NCI-H526 (cell line): ENCODE data around the gene EPAS1.

ENCODE experiments used
- DNase-seq, 2 experiments: peaks; one replicate each; lab custom pipeline; 2025; lab: John Stamatoyannopoulos, UW

The EPAS1 gene

DNA sequence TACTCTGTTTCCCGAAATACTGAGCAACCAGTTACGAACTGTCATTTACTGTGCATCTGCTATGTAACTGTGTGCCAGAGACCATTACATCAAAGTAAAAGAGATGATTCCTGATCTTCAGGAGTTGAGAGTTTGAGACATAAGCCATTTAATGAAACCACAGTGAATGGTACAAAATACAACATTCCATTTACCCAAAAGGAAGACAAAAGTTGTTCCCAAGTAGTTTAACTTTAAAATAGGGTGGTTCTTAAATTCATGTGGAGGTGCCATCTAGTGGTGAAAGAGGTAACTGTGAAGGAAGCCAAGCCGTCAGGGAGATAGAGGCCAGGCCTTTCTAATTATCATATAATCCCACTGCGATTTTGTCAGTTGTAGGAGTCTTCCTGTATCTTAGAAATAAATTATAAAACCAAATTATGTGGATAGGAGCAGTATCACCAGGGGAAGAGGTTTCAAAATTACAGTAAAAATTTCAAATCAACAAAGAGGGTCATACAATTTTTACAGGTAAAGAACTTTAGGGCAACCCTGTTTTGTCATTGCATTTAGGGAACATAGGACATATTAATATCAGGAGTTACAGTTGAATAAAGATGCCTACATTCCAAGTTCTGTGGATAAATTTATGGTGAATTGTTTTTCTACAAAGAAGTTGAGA, 67.7 kb downstream of the EPAS1 start:
- peak in 1 of 2 experiments; percentile 61 for DNase-seq

DNA sequence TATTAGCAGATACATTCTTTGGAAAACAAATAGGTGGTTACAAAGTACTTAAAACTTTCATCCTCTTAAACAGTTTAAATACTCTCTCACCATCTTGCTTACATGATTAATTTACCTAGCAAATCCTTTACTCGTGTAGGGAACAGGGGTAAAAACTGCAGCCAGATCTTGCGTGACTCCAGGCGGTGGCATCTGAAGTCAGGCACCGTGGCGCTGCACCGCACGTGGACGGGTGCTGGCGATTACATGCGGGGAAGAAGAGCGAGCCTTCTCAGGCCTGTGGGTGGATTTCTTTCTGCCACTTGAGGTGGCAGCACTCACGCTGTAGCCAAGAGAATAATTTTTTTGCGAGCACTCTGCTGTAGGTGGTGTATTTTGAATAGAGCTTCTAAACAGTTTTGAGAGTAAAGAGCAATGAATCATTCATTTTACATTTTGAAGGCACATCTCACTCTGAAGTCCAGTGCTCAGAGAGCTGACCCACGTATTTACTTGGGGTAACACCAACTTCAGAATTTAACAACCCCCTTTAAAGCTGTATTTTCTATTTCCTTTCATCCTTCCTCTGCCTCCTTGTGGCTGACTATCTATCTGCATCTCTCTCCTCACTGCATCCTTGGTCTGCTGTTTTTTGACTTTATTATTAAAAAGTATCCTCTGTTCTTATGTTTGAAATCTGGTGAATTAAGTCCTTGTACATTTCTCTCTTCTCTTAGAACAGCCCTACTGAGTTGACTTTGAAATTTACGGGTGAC, 68.9 kb downstream of the EPAS1 start:
- no peak for DNase-seq

DNA sequence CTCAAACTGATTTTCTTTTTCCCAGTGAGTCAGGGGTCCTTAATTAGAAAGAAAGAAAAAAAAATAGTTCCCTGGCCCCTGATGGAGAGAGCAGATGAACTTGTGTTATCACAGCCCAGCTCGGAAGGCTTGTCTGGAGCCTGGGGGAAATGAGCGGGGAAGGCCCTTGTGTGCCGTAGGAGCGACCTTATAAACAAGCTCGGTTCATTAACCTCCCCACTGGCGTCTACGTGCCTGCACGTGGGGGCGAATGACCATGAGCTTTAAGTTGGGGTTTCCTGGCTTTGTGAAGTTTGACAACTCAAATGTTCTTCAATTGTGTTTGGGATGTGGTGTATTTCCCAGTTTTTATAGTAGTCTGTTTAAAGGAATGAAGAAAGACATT, 69.5 kb downstream of the EPAS1 start:
- DNase-seq: no peak

GRCh38 chr2:46367286-46367685, 70.1 kb downstream of the EPAS1 start:
- no peak for DNase-seq

- no peak for DNase-seq
Measured at GRCh38 chr2:46368401-46368800, 71.2 kb downstream of the EPAS1 start.

DNA sequence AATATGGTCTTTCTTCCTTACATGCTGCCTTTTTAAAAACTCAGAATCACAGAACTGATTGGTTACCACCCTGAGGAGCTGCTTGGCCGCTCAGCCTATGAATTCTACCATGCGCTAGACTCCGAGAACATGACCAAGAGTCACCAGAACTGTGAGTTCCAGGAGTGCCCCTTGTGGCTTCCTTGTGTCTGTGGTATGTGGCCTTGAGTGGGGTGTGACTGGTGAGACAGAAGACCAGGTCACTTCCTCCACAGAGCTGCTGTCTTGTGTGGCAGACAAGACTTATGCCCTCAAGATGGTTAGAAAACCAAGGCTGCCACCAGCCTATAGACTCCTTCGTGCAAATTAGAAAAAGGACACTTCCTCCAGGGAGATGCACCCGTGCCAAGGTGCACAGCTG, 72.6 kb downstream of the EPAS1 start:
- DNase-seq: no peak

- no peak for DNase-seq
Measured at GRCh38 chr2:46371854-46372253, 74.6 kb downstream of the EPAS1 start.

DNA sequence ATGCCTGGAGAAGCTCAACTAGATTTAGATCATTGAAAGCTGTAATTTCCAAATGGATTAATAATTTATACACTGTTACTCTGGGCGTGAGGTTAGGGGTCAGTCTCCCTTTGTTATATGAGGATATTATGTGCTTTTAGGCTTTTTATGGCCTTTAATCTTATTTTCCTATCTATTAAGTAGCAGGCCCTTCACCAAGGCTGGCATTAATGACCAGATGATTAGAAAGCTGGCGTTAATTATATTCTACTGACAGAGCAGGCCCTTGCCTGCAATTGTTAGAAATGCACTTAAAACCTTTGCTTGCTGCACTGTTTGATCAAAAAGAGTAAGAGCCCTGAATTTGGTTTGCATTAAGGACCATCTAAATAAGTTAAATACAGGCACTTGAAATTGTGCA, 75.3 kb downstream of the EPAS1 start:
- DNase-seq: no peak

- no peak for DNase-seq
Measured at GRCh38 chr2:46373238-46373637, 76.0 kb downstream of the EPAS1 start.

- no peak for DNase-seq
Measured at GRCh38 chr2:46375566-46376125, 78.4 kb downstream of the EPAS1 start.

DNA sequence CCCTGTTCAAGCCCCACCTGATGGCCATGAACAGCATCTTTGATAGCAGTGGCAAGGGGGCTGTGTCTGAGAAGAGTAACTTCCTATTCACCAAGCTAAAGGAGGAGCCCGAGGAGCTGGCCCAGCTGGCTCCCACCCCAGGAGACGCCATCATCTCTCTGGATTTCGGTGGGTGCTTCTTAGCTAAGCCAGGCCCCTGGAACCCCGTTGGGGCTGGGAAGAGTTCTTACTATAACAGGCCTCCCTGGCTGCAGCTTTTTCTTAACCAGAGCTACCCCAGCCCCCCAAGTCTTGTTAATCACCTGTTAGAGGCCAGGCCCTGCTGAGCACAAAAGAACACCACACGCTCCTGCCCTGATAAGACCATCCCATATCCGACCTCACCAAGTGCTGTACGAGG, 79.4 kb downstream of the EPAS1 start:
- DNase-seq: no peak

GRCh38 chr2:46377101-46377581, 79.9 kb downstream of the EPAS1 start:
- DNase-seq: no peak

DNA sequence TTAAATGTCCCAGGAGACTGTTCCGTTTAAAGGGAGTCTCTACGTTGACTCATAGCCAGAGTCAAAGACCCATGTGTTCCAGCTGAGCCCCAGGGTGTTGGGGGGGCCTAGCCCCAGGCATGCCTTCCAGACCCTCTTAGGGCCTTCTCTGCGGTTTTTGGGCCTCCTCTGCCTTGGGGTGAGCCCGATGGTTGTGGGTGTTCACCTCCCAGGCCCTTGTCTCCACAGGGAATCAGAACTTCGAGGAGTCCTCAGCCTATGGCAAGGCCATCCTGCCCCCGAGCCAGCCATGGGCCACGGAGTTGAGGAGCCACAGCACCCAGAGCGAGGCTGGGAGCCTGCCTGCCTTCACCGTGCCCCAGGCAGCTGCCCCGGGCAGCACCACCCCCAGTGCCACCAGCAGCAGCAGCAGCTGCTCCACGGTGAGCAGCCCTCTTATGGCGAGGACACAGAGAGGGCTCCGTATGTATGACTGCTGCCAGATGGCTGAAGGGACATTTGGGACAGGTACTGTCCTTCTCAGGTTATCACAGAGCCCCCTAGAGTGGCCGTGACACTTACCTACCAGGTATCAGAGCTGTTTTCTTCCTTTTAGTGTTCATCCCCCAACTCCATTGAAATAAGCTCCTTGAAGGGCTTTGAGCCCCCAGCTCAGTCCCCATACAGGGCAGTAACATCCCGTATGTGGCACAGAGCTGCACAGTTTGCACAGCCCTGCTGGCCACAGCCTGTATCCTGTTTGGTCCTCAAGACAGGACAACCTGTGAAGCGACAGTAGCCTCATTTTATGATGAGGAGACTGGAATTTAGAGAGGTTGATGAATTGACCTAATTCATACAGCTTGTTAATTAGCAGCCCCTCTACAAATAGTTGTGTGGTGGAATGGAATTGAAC, 80.7 kb downstream of the EPAS1 start:
- DNase-seq: no peak

DNA sequence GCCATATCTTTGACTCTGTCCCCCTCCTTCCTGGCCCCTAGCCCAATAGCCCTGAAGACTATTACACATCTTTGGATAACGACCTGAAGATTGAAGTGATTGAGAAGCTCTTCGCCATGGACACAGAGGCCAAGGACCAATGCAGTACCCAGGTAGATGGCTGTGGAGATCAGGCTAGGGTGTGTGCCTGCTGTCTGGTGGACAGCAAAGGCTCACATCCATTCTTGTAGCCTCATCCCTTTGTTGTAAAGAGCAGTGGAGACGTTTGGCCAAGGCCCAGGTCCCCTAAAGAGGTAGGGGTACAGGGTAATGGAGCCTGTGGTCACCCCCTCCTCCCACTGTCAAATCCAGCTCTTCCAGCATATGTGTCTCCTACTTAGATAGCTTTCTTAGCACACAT, 81.4 kb downstream of the EPAS1 start:
- DNase-seq: no peak

- DNase-seq: no peak
Measured at GRCh38 chr2:46379213-46380037, 82.2 kb downstream of the EPAS1 start.

- no peak for DNase-seq
Measured at GRCh38 chr2:46380038-46380940, 83.1 kb downstream of the EPAS1 start.

DNA sequence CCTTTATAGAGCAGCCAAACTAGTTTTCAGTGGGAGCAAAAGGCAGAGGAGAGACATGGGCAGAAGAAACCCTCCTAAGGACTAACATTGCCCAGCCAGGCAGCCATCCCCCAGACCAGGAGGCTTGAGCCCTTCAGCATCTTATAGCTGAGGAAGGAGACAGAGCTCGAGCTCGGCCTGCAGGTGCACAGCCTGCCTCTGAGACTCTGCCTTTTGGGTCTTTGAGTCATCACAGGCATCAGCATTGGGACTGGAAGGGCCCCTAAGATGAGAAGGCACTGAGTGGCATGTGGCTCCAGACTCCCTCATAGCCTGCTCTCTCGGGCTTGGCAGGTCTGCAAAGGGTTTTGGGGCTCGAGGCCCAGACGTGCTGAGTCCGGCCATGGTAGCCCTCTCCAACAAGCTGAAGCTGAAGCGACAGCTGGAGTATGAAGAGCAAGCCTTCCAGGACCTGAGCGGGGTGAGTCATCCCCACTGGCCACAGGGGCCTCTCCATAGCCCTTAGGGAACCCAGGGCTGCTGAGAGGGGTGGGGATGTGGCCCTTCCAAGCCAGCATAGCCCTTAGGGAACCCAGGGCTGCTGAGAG, 84.1 kb downstream of the EPAS1 start:
- DNase-seq: no peak

- no peak for DNase-seq
Measured at GRCh38 chr2:46381871-46382270, 84.7 kb downstream of the EPAS1 start.

DNA sequence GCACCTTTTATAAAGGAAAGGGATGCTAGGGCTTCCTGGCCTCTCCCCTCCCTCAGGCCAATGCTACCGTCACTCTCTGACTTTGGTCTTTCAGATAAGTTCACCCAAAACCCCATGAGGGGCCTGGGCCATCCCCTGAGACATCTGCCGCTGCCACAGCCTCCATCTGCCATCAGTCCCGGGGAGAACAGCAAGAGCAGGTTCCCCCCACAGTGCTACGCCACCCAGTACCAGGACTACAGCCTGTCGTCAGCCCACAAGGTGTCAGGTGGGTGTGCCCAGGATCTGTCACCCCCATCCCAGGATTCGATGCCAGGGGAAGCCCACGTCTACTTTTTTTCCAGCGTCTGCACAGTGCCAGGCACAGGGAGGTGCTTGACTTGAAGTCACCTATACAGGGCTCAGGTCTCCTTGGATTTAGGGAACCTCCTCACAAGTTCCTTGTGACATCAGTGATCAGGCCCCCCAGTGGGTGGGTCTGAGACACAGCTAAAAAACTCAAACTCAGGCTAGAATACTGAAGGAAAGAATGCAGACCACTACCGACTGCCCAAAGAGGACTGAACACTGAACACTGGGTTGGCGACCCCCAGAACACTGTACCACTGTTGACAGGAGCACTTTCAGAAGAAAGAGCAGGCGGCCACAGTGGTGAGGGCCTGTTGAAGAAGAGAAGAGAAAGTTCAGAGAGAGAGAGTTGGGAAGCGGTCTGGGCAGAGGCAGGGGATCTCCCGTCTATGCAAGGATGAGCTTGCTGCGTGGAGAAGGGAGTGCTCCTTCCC, 85.3 kb downstream of the EPAS1 start:
- no peak for DNase-seq
